Liver (tissue), 3 donors: ENCODE measurements around the gene INTS3.

Source experiments
- CTCF ChIP-seq: fragments of 150-350 bp; IDR thresholded peaks from 2 replicates; pipeline ENCODE4 v1.5.1; 2017; ENCODE audit warnings: improper control_type of control experiment, low read depth, low read length; ENCODE audit not compliant: missing input control
- GABPA ChIP-seq, 2 donors: IDR thresholded peaks in 1 of 2; conservative IDR thresholded peaks in 1 of 2; 2 replicates each; pipeline ENCODE4 v1.6.1; 2016; ENCODE audit warnings: antibody characterized with exemption in 2 of 2, mild to moderate bottlenecking in 1 of 2, moderate library complexity in 1 of 2
- JUND ChIP-seq, 2 donors: IDR thresholded peaks; 2 replicates each; pipeline ENCODE4 v1.6.1; 2016; ENCODE audit warnings: antibody characterized with exemption in 2 of 2
- MAX ChIP-seq: IDR thresholded peaks from 2 replicates; pipeline ENCODE4 v1.6.1; 2016; ENCODE audit warnings: antibody characterized with exemption
- RAD21 ChIP-seq, 2 donors: IDR thresholded peaks; 2 replicates each; pipeline ENCODE4 v1.6.1; 2016; ENCODE audit warnings: antibody characterized with exemption in 2 of 2, mild to moderate bottlenecking in 2 of 2
- REST ChIP-seq: IDR thresholded peaks from 2 replicates; pipeline ENCODE4 v1.6.1; 2016; ENCODE audit warnings: antibody characterized with exemption, mild to moderate bottlenecking
- TAF1 ChIP-seq: conservative IDR thresholded peaks from 2 replicates; pipeline ENCODE4 v1.6.1; 2016; ENCODE audit warnings: antibody characterized with exemption, mild to moderate bottlenecking
- donor health status: healthy.
- donor health status: healthy.

GRCh38 chr1:153801028-153801625 lies 73.3 kb downstream of the INTS3 start:
- TF ChIP-seq MAX (no peak), RAD21 (IDR thresholded peaks at IDR 0.05) (no peak), CTCF (no peak), TAF1 (no peak), JUND (IDR thresholded peaks at IDR 0.05) (no peak), GABPA (IDR thresholded peaks at IDR 0.05 in 1 of 2, conservative IDR thresholded peaks at IDR 0.05 in 1 of 2) (no peak), REST (no peak)
